Right atrium auricular region (tissue), 2 donors: ENCODE data around the gene SUPT20H. TPM values are rescaled to one million over a fixed set of nuclear protein-coding genes. Genes with fewer than 3 reads are reported as not detected.

Experiments
- DNase-seq: peaks from one replicate; pipeline ENCODE4 v3.0.0-alpha.2; 2019; ENCODE audit warnings: low spot score
- H3K27ac ChIP-seq, 2 donors: fragments of 200-600 bp; sonication (generic); 1 replicate in 1 of 2; 2 replicates in 1 of 2; pipeline ENCODE4 v1.5.1; 2016 to 2019
- H3K27me3 ChIP-seq, 2 donors: fragments of 200-600 bp; sonication (generic); one replicate each; pipeline versions ENCODE4 v1.5.1 to v1.6.0; 2017 to 2019
- H3K36me3 ChIP-seq: fragments of 200-600 bp; sonication (generic); one replicate; pipeline ENCODE4 v1.5.1; 2016
- H3K4me1 ChIP-seq, 2 donors: fragments of 200-600 bp; sonication (generic); one replicate each; pipeline versions ENCODE4 v1.5.1 to v1.6.0; 2017 to 2019
- H3K4me3 ChIP-seq, 2 donors: fragments of 200-600 bp; sonication (generic); 1 replicate in 1 of 2; 2 replicates in 1 of 2; pipeline ENCODE4 v1.5.1; 2017 to 2019; ENCODE audit warnings: mild to moderate bottlenecking in 1 of 2, moderate library complexity in 1 of 2
- H3K9me3 ChIP-seq, 2 donors: fragments of 200-600 bp; sonication (generic); one replicate each; pipeline ENCODE4 v1.5.1; 2019
- CTCF ChIP-seq, 2 donors: fragments of 200-600 bp; sonication (generic); IDR thresholded peaks; one replicate each; pipeline ENCODE4 v1.5.1; 2019; ENCODE audit warnings: antibody characterized with exemption in 2 of 2
- total RNA-seq, 2 donors: library from RNA; depleted of rRNA; stranded (reverse); fragments of >200 nt; gene quantifications; one replicate each; pipeline ENCODE4 v1.1.0, GENCODE V29; 2016

Gene SUPT20H
- total RNA-seq, 2 donors from 2014 or later, result 21.6 to 23.7 TPM

GRCh38 chr13:36973621-36974295, 85.7 kb downstream of the SUPT20H start:
- Histone ChIP-seq H3K36me3 (peaks cover 32% of the 10 kb centered on the region), H3K4me3 (no peak overlapping the region), H3K27me3 (no peaks in the 10 kb centered on the region), H3K9me3 (peaks cover 0 to 8% of the 10 kb centered on the region in 2 donors), H3K27ac (no peak overlapping the region), H3K4me1 (no peaks in the 10 kb centered on the region)
- DNase-seq, result no peak
- TF ChIP-seq CTCF (IDR thresholded peaks at IDR 0.05), result no peak

GRCh38 chr13:36973009-36973408, 86.5 kb downstream of the SUPT20H start:
- Histone ChIP-seq H3K4me3 (no peak overlapping the region), H3K27me3 (no peaks in the 10 kb centered on the region), H3K4me1 (no peaks in the 10 kb centered on the region), H3K36me3 (peaks cover 37% of the 10 kb centered on the region), H3K27ac (no peak overlapping the region), H3K9me3 (peaks cover 0 to 8% of the 10 kb centered on the region in 2 donors)
- TF ChIP-seq CTCF (IDR thresholded peaks at IDR 0.05), result no peak
- no peak for DNase-seq

- DNase-seq, result no peak
- Histone ChIP-seq H3K9me3 (no peaks in the 10 kb centered on the region), H3K36me3 (peaks cover 66% of the 10 kb centered on the region), H3K4me1 (no peaks in the 10 kb centered on the region), H3K4me3 (no peak overlapping the region), H3K27me3 (no peaks in the 10 kb centered on the region), H3K27ac (no peak overlapping the region)
- no peak for TF ChIP-seq CTCF (IDR thresholded peaks at IDR 0.05)
Observed at GRCh38 chr13:36966404-36966803, 93.1 kb downstream of the SUPT20H start.

- H3K36me3 ChIP-seq, result peaks cover 62% of the 10 kb centered on the region
Observed at GRCh38 chr13:36965767-36966166, 93.7 kb downstream of the SUPT20H start.

GRCh38 chr13:36959456-36960116, 99.9 kb downstream of the SUPT20H start:
- no peak for DNase-seq
- H3K4me1 ChIP-seq, result no peaks in the 10 kb centered on the region
- no peak overlapping the region for H3K27ac ChIP-seq
- TF ChIP-seq CTCF (IDR thresholded peaks at IDR 0.05), result no peak
- H3K4me3 ChIP-seq, result no peak overlapping the region
- H3K9me3 ChIP-seq, result no peaks in the 10 kb centered on the region
- peaks cover 29% of the 10 kb centered on the region for H3K36me3 ChIP-seq
- no peaks in the 10 kb centered on the region for H3K27me3 ChIP-seq

More at GRCh38 chr13:36965767-36966166, 93.7 kb downstream of the SUPT20H start:
- H3K27ac ChIP-seq, result no peak overlapping the region
- no peak for TF ChIP-seq CTCF (IDR thresholded peaks at IDR 0.05)
- H3K9me3 ChIP-seq, result no peaks in the 10 kb centered on the region
- H3K27me3 ChIP-seq, result no peaks in the 10 kb centered on the region
- no peak overlapping the region for H3K4me3 ChIP-seq
- no peaks in the 10 kb centered on the region for H3K4me1 ChIP-seq
- DNase-seq, result no peak

Other genes starting within 250 kb of the SUPT20H start
- gene RFXAP, start 240.5 kb downstream of the SUPT20H start, total RNA-seq, result 1 to 10 TPM; 1.7 to 2.2 TPM
- gene SMAD9, start 139.4 kb downstream of the SUPT20H start, total RNA-seq, result 10 to 100 TPM in 1 of 2 donors, 1 to 10 TPM in 1; 3.2 to 15.6 TPM
- gene ALG5, start 60.3 kb downstream of the SUPT20H start, total RNA-seq, result 10 to 100 TPM; 15.4 to 17.0 TPM
- gene EXOSC8, start 58.9 kb downstream of the SUPT20H start, total RNA-seq, result 10 to 100 TPM; 11.3 to 14.3 TPM
- not detected for gene CSNK1A1L, start 46.0 kb upstream of the SUPT20H start, total RNA-seq